Loucy (cell line): ENCODE data around the gene MBNL2.

Experiments
- H2AFZ ChIP-seq: fragments of 200-600 bp; sonication (generic); 2 replicates; pipeline ENCODE4 v1.6.0; 2016; ENCODE audit warnings: antibody characterized with exemption, mild to moderate bottlenecking, low read length, moderate library complexity
- H3F3A ChIP-seq: fragments of 200-600 bp; 2 replicates; pipeline ENCODE4 v1.6.0; 2016; ENCODE audit warnings: antibody characterized with exemption, low read depth, mild to moderate bottlenecking
- H3K27me3 ChIP-seq: fragments of 200-600 bp; sonication (generic); 2 replicates; pipeline ENCODE4 v1.6.1; 2014; ENCODE audit warnings: low read length, mild to moderate bottlenecking; ENCODE audit not compliant: insufficient read depth, poor library complexity, severe bottlenecking
- H3K36me3 ChIP-seq: fragments of 200-600 bp; sonication (generic); 2 replicates; pipeline ENCODE4 v1.6.1; 2016; ENCODE audit warnings: low read length; ENCODE audit not compliant: insufficient read depth
- H3K4me1 ChIP-seq: fragments of 200-600 bp; sonication (generic); 2 replicates; pipeline ENCODE4 v1.5.1; 2014; ENCODE audit warnings: low read length, mild to moderate bottlenecking; ENCODE audit not compliant: insufficient read depth, poor library complexity, severe bottlenecking
- H3K4me2 ChIP-seq: fragments of 200-600 bp; sonication (generic); 2 replicates; pipeline ENCODE4 v1.6.0; 2014; ENCODE audit warnings: antibody characterized with exemption, low read length, low read depth, mild to moderate bottlenecking; ENCODE audit not compliant: poor library complexity, severe bottlenecking
- H3K4me3 ChIP-seq: fragments of 200-600 bp; sonication (generic); 2 replicates; pipeline ENCODE4 v1.5.1; 2014; ENCODE audit warnings: low read length, mild to moderate bottlenecking, mixed read lengths; ENCODE audit not compliant: poor library complexity, severe bottlenecking
- H3K79me2 ChIP-seq: fragments of 200-600 bp; sonication (generic); 2 replicates; pipeline ENCODE4 v1.6.1; 2014; ENCODE audit warnings: low read length; ENCODE audit not compliant: insufficient read depth
- H3K9ac ChIP-seq: fragments of 200-600 bp; sonication (generic); 2 replicates; pipeline ENCODE4 v1.6.0; 2014; ENCODE audit warnings: mild to moderate bottlenecking, low read depth, low read length, moderate library complexity; ENCODE audit not compliant: poor library complexity, severe bottlenecking
- H3K9me2 ChIP-seq: fragments of 200-600 bp; sonication (generic); replicated peaks from 2 replicates; pipeline ENCODE4 v1.6.1; 2016; ENCODE audit warnings: low read depth, low read length, mixed read lengths
- H3K9me3 ChIP-seq: fragments of 200-600 bp; sonication (generic); 2 replicates; pipeline ENCODE4 v1.6.1; 2014; ENCODE audit warnings: mild to moderate bottlenecking, antibody characterized with exemption, low read length, low read depth; ENCODE audit not compliant: insufficient read depth
- H4K20me1 ChIP-seq: fragments of 200-600 bp; sonication (generic); 2 replicates; pipeline ENCODE4 v1.6.0; 2014; ENCODE audit warnings: antibody characterized with exemption, low read length, mild to moderate bottlenecking; ENCODE audit not compliant: insufficient read depth, poor library complexity, severe bottlenecking
- EZH2phosphoT487 ChIP-seq: fragments of 200-600 bp; IDR thresholded peaks from 2 replicates; pipeline ENCODE4 v1.6.1; 2018; ENCODE audit warnings: antibody characterized with exemption, mild to moderate bottlenecking, moderate library complexity, borderline replicate concordance
- TF ChIP-seq, protein P1 (sequence below): fragments of 200-600 bp; sonication (generic); conservative IDR thresholded peaks from 2 replicates; pipeline ENCODE4 v1.5.1; 2014; ENCODE audit warnings: mild to moderate bottlenecking, antibody characterized with exemption, low read length

MBNL2 gene

DNA sequence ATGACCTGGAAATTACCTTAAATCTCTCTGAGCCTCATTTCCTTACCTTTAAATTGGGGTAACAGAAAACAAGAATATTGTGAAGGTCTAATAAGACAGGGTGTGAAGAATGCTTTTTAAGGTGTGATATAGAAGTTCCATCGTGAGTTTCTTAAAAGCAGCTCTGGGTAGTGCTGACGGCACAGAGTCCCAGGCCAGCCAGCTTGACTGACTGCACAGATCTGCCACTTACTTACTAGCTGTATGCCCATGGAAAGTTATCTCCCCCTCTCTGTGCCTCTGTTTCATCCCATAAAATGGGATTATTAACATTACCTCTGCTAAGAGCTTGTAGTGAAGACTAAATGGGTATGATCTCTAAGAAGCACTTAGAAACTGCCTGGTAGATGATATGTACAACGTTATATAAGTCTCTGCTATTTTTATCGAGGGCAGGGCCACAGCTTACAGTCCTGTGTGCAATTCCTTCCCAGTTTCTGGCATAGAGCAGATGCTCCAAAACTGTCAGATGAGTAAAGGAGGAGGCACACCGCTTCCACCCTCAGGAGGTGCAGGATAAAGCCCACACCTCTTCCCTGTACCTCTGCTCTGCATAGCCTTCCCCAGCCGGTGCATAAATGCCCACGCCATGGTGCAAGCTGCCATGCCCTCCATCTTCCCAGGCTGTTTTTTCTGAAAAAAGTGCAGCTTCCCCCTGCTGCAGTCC lies 99.6 kb downstream of the MBNL2 start:
- Histone ChIP-seq H3K4me2 (no peak overlapping the region), H3K9me3 (no peaks in the 10 kb centered on the region), H3K27me3 (no peaks in the 10 kb centered on the region), H3K9me2 (no peaks in the 10 kb centered on the region), H3F3A (no peaks in the 10 kb centered on the region), H4K20me1 (no peaks in the 10 kb centered on the region), H3K9ac (no peak overlapping the region), H3K4me1 (no peaks in the 10 kb centered on the region), H3K79me2 (no peaks in the 10 kb centered on the region), H2AFZ (no peak overlapping the region), H3K36me3 (no peaks in the 10 kb centered on the region), H3K4me3 (no peak overlapping the region)
- TF ChIP-seq, protein P1, sequence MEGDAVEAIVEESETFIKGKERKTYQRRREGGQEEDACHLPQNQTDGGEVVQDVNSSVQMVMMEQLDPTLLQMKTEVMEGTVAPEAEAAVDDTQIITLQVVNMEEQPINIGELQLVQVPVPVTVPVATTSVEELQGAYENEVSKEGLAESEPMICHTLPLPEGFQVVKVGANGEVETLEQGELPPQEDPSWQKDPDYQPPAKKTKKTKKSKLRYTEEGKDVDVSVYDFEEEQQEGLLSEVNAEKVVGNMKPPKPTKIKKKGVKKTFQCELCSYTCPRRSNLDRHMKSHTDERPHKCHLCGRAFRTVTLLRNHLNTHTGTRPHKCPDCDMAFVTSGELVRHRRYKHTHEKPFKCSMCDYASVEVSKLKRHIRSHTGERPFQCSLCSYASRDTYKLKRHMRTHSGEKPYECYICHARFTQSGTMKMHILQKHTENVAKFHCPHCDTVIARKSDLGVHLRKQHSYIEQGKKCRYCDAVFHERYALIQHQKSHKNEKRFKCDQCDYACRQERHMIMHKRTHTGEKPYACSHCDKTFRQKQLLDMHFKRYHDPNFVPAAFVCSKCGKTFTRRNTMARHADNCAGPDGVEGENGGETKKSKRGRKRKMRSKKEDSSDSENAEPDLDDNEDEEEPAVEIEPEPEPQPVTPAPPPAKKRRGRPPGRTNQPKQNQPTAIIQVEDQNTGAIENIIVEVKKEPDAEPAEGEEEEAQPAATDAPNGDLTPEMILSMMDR, result no peak
- no peak for TF ChIP-seq EZH2phosphoT487

- H3K9ac ChIP-seq, result no peak overlapping the region
- H3K4me3 ChIP-seq, result no peak overlapping the region
- no peak overlapping the region for H2AFZ ChIP-seq
- H3K27me3 ChIP-seq, result no peaks in the 10 kb centered on the region
- TF ChIP-seq EZH2phosphoT487, result no peak
- TF ChIP-seq, protein P1, result no peak
- H3K79me2 ChIP-seq, result no peaks in the 10 kb centered on the region
- no peaks in the 10 kb centered on the region for H3K36me3 ChIP-seq
- H3K4me1 ChIP-seq, result no peaks in the 10 kb centered on the region
- no peaks in the 10 kb centered on the region for H3K9me2 ChIP-seq
- H3K9me3 ChIP-seq, result no peaks in the 10 kb centered on the region
- H4K20me1 ChIP-seq, result no peaks in the 10 kb centered on the region
- H3K4me2 ChIP-seq, result no peak overlapping the region
- H3F3A ChIP-seq, result no peaks in the 10 kb centered on the region
These were observed 100.7 kb downstream of the MBNL2 start for GRCh38 chr13:97322740-97323342.

- Histone ChIP-seq H4K20me1 (no peaks in the 10 kb centered on the region), H3K79me2 (no peaks in the 10 kb centered on the region), H3K4me3 (no peak overlapping the region), H2AFZ (no peak overlapping the region), H3K4me2 (no peak overlapping the region), H3K9me3 (no peaks in the 10 kb centered on the region), H3K9me2 (no peaks in the 10 kb centered on the region), H3K4me1 (no peaks in the 10 kb centered on the region), H3K36me3 (no peaks in the 10 kb centered on the region), H3K9ac (no peak overlapping the region), H3K27me3 (no peaks in the 10 kb centered on the region), H3F3A (no peaks in the 10 kb centered on the region)
- TF ChIP-seq, protein P1, result no peak
- TF ChIP-seq EZH2phosphoT487, result no peak
These were observed 102.0 kb downstream of the MBNL2 start for GRCh38 chr13:97324115-97324514.
